ENCODE data around the gene UBE2F.
"Not testable (repeated sequence)": the region's sequence is repeated elsewhere in the genome, so short reads cannot be mapped to it uniquely, and the experiment has no call there.

The UBE2F gene

DNA sequence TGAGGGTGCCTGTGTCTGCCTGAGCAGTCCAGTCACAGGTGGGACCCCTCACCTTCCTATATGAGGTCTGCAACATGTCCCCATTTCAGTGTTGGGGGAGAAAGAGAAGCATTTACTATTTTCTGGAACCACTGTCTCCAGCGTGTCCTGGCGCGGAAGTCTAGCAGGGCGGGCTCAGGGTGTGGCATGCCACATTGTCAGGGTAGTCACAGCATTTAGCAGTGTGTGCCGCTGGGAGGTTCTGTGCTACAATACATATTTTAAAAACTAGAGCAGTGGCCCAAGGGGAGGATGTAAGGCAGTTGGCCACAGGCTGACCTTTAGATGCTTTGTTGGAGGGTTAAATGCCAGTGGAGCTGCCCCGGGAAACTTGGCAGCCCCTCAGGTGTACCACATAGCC is 12.5 kb downstream of the UBE2F start:
- H3K4me3 ChIP-seq (ENCODE audit: low read depth, low read length), result no peak overlapping the region
- no peak overlapping the region for H3K9ac ChIP-seq (ENCODE audit: low read depth, low read length)
- H3K4me1 ChIP-seq (ENCODE audit: control insufficient read depth, insufficient read depth, low read length), result no peaks in the 10 kb centered on the region
- no peaks in the 10 kb centered on the region for H3K27me3 ChIP-seq (ENCODE audit: control insufficient read depth, insufficient read depth, low read length)
- no peak overlapping the region for H3K27ac ChIP-seq (ENCODE audit: low read depth, low read length)
- peaks cover 26% of the 10 kb centered on the region for H3K36me3 ChIP-seq (ENCODE audit: control insufficient read depth, insufficient read depth, low read length)
- H3K9me3 ChIP-seq (ENCODE audit: control insufficient read depth, insufficient read depth, low read length), result no peaks in the 10 kb centered on the region

DNA sequence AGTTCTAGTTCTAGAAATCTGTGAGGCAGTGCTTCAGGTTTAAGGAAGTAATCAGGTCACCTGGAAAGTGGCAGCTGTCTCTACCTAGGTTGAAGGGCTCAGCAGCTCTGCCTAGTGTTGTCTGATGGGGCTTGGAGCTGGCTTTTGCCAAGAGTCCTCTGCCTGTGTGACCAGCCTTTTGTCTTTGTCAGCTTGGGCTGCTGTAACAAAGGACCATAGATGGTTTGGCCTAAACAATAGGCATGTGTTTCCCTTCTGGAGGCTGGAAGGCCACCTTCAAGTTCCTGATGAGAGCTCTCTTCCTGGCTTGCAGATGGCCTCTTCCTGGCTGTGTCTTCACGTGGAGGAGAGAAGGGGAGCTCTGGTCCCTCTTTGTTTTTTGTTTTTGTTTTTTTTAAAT is 13.3 kb downstream of the UBE2F start:
- Histone ChIP-seq H3K4me1 (ENCODE audit: control insufficient read depth, insufficient read depth, low read length) (no peaks in the 10 kb centered on the region), H3K27ac (ENCODE audit: low read depth, low read length) (no peak overlapping the region), H3K36me3 (ENCODE audit: control insufficient read depth, insufficient read depth, low read length) (peaks cover 25% of the 10 kb centered on the region), H3K27me3 (ENCODE audit: control insufficient read depth, insufficient read depth, low read length) (no peaks in the 10 kb centered on the region), H3K9ac (ENCODE audit: low read depth, low read length) (no peak overlapping the region), H3K4me3 (ENCODE audit: low read depth, low read length) (no peak overlapping the region), H3K9me3 (ENCODE audit: control insufficient read depth, insufficient read depth, low read length) (no peaks in the 10 kb centered on the region)

DNA sequence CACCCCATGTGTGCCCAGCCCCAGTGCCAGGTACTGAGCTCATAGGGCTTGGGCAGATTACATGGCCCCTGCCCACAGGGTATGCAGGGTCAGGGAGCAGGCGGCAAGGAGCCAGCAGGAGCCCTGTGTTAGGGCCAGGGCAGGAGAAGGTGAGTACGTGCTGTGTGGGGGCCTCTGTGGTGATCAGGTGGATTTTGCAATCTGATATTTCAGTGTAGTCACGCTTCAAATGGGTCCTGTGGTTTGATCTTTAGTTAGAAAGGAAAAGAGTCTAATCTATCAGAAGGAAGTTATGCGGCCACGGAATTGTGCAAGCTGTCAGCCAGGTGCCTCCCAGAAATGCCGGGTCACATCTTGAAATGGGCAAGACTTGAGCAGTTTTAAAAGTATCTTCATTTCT is 13.9 kb downstream of the UBE2F start:
- H3K9me3 ChIP-seq (ENCODE audit: control insufficient read depth, insufficient read depth, low read length), result no peaks in the 10 kb centered on the region
- no peaks in the 10 kb centered on the region for H3K27me3 ChIP-seq (ENCODE audit: control insufficient read depth, insufficient read depth, low read length)
- H3K4me3 ChIP-seq (ENCODE audit: low read depth, low read length), result no peak overlapping the region
- H3K27ac ChIP-seq (ENCODE audit: low read depth, low read length), result no peak overlapping the region
- no peaks in the 10 kb centered on the region for H3K4me1 ChIP-seq (ENCODE audit: control insufficient read depth, insufficient read depth, low read length)
- H3K9ac ChIP-seq (ENCODE audit: low read depth, low read length), result no peak overlapping the region
- H3K36me3 ChIP-seq (ENCODE audit: control insufficient read depth, insufficient read depth, low read length), result peaks cover 18% of the 10 kb centered on the region; the same call in 1 of the 2 replicates

DNA sequence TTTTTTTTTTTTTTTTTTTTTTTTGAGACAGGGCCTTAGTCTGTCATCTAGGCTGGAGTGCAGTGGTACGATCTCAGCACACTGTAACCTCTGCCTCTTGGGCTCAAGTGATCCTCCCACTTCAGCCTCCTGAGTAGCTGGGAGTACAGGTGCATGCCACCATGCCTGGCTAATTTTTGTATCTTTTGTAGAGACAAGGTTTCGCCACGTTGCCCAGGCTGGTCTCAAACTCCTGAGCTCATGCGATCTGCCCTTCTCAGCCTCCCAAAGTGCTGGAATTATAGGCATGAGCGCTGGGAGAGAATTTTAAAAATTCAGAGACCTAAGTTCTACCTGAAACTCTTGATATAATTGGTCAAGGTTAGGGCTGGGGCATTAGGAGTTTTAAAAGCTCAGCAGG is 14.8 kb downstream of the UBE2F start:
- not testable (repeated sequence) for H3K36me3 ChIP-seq (ENCODE audit: control insufficient read depth, insufficient read depth, low read length); H3K9me3 ChIP-seq (ENCODE audit: control insufficient read depth, insufficient read depth, low read length); H3K27me3 ChIP-seq (ENCODE audit: control insufficient read depth, insufficient read depth, low read length); H3K4me1 ChIP-seq (ENCODE audit: control insufficient read depth, insufficient read depth, low read length); H3K4me3 ChIP-seq (ENCODE audit: low read depth, low read length); H3K9ac ChIP-seq (ENCODE audit: low read depth, low read length); H3K27ac ChIP-seq (ENCODE audit: low read depth, low read length)

DNA sequence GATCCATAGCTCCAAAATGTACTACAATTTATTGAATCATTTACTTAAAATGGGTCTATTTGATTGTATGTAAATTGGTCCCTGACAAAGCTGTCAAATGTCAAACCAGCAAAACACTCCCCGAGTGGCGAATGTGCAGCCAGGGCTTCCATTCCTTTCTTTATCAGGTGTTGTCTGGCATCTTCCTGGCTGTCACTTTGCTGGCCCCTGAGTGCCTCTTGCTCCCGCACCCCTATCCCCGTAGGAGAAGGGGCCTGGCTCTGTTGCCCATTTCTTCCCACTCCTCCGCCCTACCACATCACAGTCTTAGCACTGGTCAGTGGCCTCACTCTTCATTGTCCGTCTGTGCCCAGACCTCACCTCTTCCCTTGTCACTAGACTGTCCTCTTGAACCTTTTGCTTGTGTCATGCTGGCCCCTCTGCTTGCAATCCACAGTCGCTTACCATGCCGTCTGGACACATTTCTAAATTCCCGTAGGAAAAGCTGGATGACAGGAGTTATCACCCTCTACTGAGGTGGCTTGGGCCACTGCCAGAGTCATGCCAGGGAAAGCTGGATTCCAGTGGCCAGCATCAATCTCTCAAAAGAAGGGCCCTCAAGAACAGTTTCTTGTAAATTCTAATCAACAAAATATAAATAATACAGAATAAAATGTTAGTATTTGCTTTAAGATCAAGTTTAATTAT is 15.4 kb downstream of the UBE2F start:
- H3K36me3 ChIP-seq (ENCODE audit: control insufficient read depth, insufficient read depth, low read length), result peaks cover 6% of the 10 kb centered on the region; the same call in 1 of the 2 replicates

DNA sequence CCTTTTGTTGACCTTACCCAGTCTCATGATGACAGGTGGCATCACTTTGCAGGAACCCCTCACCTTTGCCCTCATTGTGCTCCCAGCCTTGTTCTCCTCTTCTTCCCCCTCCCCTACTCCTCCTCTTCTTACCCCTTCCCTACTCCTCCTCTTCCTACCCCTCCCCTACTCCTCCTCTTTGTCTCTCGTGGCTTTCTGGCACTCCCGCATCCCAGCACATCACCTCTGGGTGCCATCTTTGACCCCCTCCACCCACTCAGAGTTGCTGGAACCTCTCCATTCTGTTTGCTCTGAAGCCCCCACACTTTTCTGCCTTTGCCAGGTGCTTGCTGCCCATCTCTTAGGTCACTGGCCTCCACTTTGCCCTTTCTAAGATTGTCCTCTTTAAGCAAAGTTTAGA is 17.1 kb downstream of the UBE2F start:
- Histone ChIP-seq H3K9ac (ENCODE audit: low read depth, low read length) (no peak overlapping the region), H3K36me3 (ENCODE audit: control insufficient read depth, insufficient read depth, low read length) (no peaks in the 10 kb centered on the region), H3K4me3 (ENCODE audit: low read depth, low read length) (no peak overlapping the region)

More for the DNA sequence above, 15.4 kb downstream of the UBE2F start:
- Histone ChIP-seq H3K4me3 (ENCODE audit: low read depth, low read length) (no peak overlapping the region), H3K27me3 (ENCODE audit: control insufficient read depth, insufficient read depth, low read length) (no peaks in the 10 kb centered on the region), H3K9ac (ENCODE audit: low read depth, low read length) (no peak overlapping the region), H3K27ac (ENCODE audit: low read depth, low read length) (no peak overlapping the region), H3K4me1 (ENCODE audit: control insufficient read depth, insufficient read depth, low read length) (no peaks in the 10 kb centered on the region), H3K9me3 (ENCODE audit: control insufficient read depth, insufficient read depth, low read length) (0 out of 2 replicates have a peak, but pooled peaks cover 2% of the 10 kb centered on the region)

DNA sequence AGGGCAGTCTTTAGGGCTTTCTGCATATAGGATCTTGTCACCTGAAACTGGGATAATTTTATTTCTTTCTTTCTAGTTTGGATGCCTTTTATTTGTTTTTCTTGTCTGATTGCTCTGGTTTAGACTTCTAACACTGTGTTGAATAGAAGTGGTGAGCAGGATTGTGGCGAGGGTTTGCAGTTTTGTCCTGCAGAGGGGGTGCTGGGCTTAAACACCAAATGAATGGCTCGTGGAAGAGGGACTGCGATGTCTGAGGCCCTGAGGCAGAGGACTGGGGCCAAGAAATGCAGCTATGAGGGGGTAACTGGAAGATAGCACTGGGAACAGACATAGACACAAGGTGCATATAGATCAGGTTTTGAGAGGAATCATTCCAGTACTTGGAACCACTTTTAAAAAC is 20.5 kb downstream of the UBE2F start:
- Histone ChIP-seq H3K27me3 (ENCODE audit: control insufficient read depth, insufficient read depth, low read length) (no peaks in the 10 kb centered on the region), H3K9me3 (ENCODE audit: control insufficient read depth, insufficient read depth, low read length) (0 out of 2 replicates have a peak, but pooled peaks cover 2% of the 10 kb centered on the region), H3K27ac (ENCODE audit: low read depth, low read length) (no peak overlapping the region), H3K36me3 (ENCODE audit: control insufficient read depth, insufficient read depth, low read length) (no peaks in the 10 kb centered on the region; the same call in 1 of the 2 replicates), H3K9ac (ENCODE audit: low read depth, low read length) (no peak overlapping the region), H3K4me3 (ENCODE audit: low read depth, low read length) (no peak overlapping the region), H3K4me1 (ENCODE audit: control insufficient read depth, insufficient read depth, low read length) (no peaks in the 10 kb centered on the region)

More for the DNA sequence above, 17.1 kb downstream of the UBE2F start:
- no peaks in the 10 kb centered on the region for H3K4me1 ChIP-seq (ENCODE audit: control insufficient read depth, insufficient read depth, low read length)
- no peaks in the 10 kb centered on the region for H3K27me3 ChIP-seq (ENCODE audit: control insufficient read depth, insufficient read depth, low read length)
- no peak overlapping the region for H3K27ac ChIP-seq (ENCODE audit: low read depth, low read length)
- 0 out of 2 replicates have a peak, but pooled peaks cover 2% of the 10 kb centered on the region for H3K9me3 ChIP-seq (ENCODE audit: control insufficient read depth, insufficient read depth, low read length)

DNA sequence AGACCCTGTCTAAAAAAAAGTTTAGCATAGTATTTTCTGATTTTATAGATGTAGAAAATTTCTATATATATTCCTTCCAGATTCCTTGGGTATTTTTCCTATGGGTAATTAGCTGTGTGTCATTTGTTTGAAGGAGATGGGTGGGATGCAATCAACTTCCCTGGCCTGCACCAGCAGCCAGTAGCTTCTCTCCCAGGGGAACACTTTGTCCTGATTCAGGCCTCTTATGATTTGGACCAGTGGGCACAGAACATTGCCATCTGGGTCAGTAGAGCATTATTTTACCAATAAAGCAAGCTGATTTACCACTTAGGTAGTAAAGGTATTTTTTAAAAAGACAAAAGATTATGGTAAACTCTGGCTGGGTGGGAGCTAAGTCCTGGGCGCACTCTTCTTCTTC is 26.9 kb downstream of the UBE2F start:
- Histone ChIP-seq H3K27ac (ENCODE audit: low read depth, low read length) (no peak overlapping the region), H3K27me3 (ENCODE audit: control insufficient read depth, insufficient read depth, low read length) (no peaks in the 10 kb centered on the region), H3K9me3 (ENCODE audit: control insufficient read depth, insufficient read depth, low read length) (no peaks in the 10 kb centered on the region), H3K4me1 (ENCODE audit: control insufficient read depth, insufficient read depth, low read length) (no peaks in the 10 kb centered on the region), H3K9ac (ENCODE audit: low read depth, low read length) (no peak overlapping the region), H3K36me3 (ENCODE audit: control insufficient read depth, insufficient read depth, low read length) (peaks cover 11% of the 10 kb centered on the region), H3K4me3 (ENCODE audit: low read depth, low read length) (no peak overlapping the region)

DNA sequence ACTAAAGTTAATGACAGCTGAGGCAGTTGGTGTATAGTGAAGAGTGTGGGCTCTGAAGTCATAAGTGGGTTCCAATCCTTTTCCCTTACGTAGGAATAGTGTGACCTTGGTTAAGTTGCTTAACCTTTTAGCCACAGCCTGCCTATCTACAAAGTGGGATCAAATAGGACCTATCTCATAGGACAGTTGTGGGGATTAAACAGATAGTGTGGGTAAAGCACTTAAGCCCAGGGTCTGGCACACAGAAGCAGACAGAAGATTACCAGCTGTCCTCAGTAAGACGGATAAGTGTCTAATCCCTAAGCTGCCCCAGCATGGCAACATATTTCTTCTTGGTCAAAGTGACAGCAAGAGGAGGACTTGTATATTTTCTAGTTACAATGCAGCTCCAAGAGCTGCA is 28.2 kb downstream of the UBE2F start:
- Histone ChIP-seq H3K4me1 (ENCODE audit: control insufficient read depth, insufficient read depth, low read length) (no peaks in the 10 kb centered on the region), H3K9ac (ENCODE audit: low read depth, low read length) (no peak overlapping the region), H3K27me3 (ENCODE audit: control insufficient read depth, insufficient read depth, low read length) (no peaks in the 10 kb centered on the region), H3K4me3 (ENCODE audit: low read depth, low read length) (no peak overlapping the region), H3K9me3 (ENCODE audit: control insufficient read depth, insufficient read depth, low read length) (no peaks in the 10 kb centered on the region), H3K36me3 (ENCODE audit: control insufficient read depth, insufficient read depth, low read length) (peaks cover 11% of the 10 kb centered on the region), H3K27ac (ENCODE audit: low read depth, low read length) (no peak overlapping the region)

DNA sequence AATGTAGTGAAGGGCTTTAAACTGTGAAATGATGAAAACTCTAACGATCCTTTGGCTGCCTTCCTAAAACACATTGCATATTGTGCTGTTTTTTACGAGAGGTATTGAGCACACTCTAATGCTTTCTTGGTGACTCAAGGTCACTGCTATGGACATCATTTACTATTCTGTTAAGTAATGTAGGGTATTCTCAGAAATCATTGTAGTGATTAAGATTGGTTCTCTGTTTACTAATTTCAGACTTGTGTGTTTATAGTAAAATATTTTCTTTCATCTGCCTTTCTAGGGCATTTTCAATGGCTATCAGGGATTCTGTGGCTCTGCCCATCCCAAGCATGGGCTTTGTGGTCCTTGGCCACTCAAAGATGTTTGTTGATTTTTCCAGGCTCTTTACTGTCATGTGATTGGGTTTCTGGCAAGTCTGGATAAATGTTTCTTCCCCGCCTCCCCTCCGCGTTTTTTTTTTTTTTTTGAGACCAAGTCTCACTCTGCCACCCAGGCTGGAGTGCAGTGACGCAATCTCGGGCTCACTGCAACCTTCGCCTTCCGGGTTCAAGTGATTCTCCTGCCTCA is 29.3 kb downstream of the UBE2F start:
- H3K4me3 ChIP-seq (ENCODE audit: low read depth, low read length), result no peak overlapping the region
- no peak overlapping the region for H3K9ac ChIP-seq (ENCODE audit: low read depth, low read length)
- H3K9me3 ChIP-seq (ENCODE audit: control insufficient read depth, insufficient read depth, low read length), result no peaks in the 10 kb centered on the region
- peaks cover 11% of the 10 kb centered on the region for H3K36me3 ChIP-seq (ENCODE audit: control insufficient read depth, insufficient read depth, low read length)
- no peaks in the 10 kb centered on the region for H3K4me1 ChIP-seq (ENCODE audit: control insufficient read depth, insufficient read depth, low read length)
- H3K27ac ChIP-seq (ENCODE audit: low read depth, low read length), result no peak overlapping the region
- H3K27me3 ChIP-seq (ENCODE audit: control insufficient read depth, insufficient read depth, low read length), result no peaks in the 10 kb centered on the region

DNA sequence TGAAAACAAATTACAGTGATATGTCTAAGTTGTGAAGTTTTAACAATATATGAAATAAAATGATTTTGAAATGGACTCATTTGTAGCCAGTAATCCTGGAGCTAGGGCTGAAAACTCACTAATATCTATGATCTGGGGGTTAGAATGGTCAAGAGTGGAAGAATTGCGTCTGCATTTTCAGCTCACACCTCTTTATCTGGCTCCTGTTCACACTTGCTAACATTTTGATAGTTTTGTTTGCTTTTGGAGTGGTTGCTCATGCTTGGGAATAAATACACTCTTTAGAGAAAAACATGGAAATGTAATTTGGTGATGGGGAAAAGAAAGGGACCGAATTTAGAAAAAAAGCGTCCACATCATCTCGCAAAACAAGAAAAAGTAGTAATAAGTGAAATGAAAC is 30.7 kb downstream of the UBE2F start:
- H3K4me3 ChIP-seq (ENCODE audit: low read depth, low read length), result no peak overlapping the region
- H3K9me3 ChIP-seq (ENCODE audit: control insufficient read depth, insufficient read depth, low read length), result no peaks in the 10 kb centered on the region

More for the DNA sequence above, 30.7 kb downstream of the UBE2F start:
- Histone ChIP-seq H3K27ac (ENCODE audit: low read depth, low read length) (no peak overlapping the region), H3K27me3 (ENCODE audit: control insufficient read depth, insufficient read depth, low read length) (no peaks in the 10 kb centered on the region), H3K36me3 (ENCODE audit: control insufficient read depth, insufficient read depth, low read length) (peaks cover 11% of the 10 kb centered on the region), H3K9ac (ENCODE audit: low read depth, low read length) (no peak overlapping the region), H3K4me1 (ENCODE audit: control insufficient read depth, insufficient read depth, low read length) (no peaks in the 10 kb centered on the region)

Measured in HUES48 (cell line).